Measurements from ENCODE around the gene ALKBH1.

DNA sequence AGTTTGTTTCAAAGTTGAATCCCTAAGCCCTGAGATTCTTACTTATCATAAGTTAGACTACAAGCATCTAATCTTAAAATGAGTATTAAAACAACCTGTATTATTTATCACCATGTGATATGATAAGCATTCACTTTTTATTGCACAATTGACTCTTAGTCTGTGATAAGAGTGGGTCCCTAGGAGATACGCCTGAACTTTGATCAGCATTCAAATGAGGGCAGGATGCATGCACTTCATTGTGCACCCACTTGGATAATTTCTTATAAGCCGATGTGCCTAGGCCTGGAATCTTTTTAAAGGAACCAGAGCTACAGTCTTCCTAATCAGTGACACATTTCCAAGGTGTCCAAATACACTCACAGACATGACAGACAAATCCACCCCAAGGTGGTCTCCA, 60.0 kb downstream of the ALKBH1 start:
- TF ChIP-seq CTCF (IDR thresholded peaks at IDR 0.05) (no peak), POLR2A (IDR thresholded peaks at IDR 0.05) (no peak)

All from lower leg skin (tissue), 3 donors.